GM12892 (cell line): ENCODE measurements around the gene PHF24.

Experiments
- DNase-seq: peaks from one replicate; pipeline ENCODE4 v3.0.0; 2011; ENCODE audit not compliant: insufficient read length
- FAIRE-seq: peaks from 2 replicates; lab custom pipeline; 2011; peaks lifted over from hg19 to GRCh38; lab: Jason Lieb, UNC
- POLR2A ChIP-seq: IDR thresholded peaks from 2 replicates; pipeline ENCODE4 v1.6.1; 2011; ENCODE audit warnings: low read depth, low read length, control low read depth
- POLR2AphosphoS5 ChIP-seq: IDR thresholded peaks from 2 replicates; pipeline ENCODE4 v1.6.1; 2011; ENCODE audit warnings: low read depth, low read length, control low read depth
- TAF1 ChIP-seq: IDR thresholded peaks from 2 replicates; pipeline ENCODE4 v1.6.1; 2011; ENCODE audit warnings: low read depth, mild to moderate bottlenecking, control low read depth, low read length, borderline replicate concordance

PHF24 gene

GRCh38 chr9:34984049-34984448 is 26.0 kb downstream of the PHF24 start:
- FAIRE-seq (peak; percentile 74), DNase-seq (no peak)
- TF ChIP-seq POLR2A (no peak), TAF1 (no peak), POLR2AphosphoS5 (no peak)

GRCh38 chr9:34985311-34985899 is 27.3 kb downstream of the PHF24 start:
- FAIRE-seq, result peak; percentile 73
- no peak for TF ChIP-seq POLR2AphosphoS5
- TF ChIP-seq POLR2A, result no peak
- TF ChIP-seq TAF1, result no peak
- no peak for DNase-seq

- DNase-seq (no peak), FAIRE-seq (no peak)
- TF ChIP-seq TAF1 (no peak), POLR2A (no peak), POLR2AphosphoS5 (no peak)
Observed at GRCh38 chr9:34986540-34987047, 28.5 kb downstream of the PHF24 start.

- no peak for TF ChIP-seq TAF1
- TF ChIP-seq POLR2A, result no peak
- TF ChIP-seq POLR2AphosphoS5, result no peak
- FAIRE-seq (no peak), DNase-seq (no peak)
Observed at GRCh38 chr9:34987160-34987901, 29.2 kb downstream of the PHF24 start.

- DNase-seq (no peak), FAIRE-seq (peak; percentile 88)
- TF ChIP-seq POLR2A (no peak), POLR2AphosphoS5 (no peak), TAF1 (no peak)
Observed at GRCh38 chr9:34988218-34989002, 30.3 kb downstream of the PHF24 start.

- DNase-seq (peak; percentile 89), FAIRE-seq (peak; percentile 98)
- TF ChIP-seq POLR2AphosphoS5 (peak; percentile 21; the same call in 1 of the 2 replicates), POLR2A (peak; percentile 48; the same call in 1 of the 2 replicates), TAF1 (no peak)
Observed at GRCh38 chr9:34989003-34989945, 31.2 kb downstream of the PHF24 start, which contains the start of gene DNAJB5. DNAJB5 (plus strand) TSS chr9:34989745; CDS start chr9:34990631, 886 bp downstream.

GRCh38 chr9:34989946-34990635 is 32.0 kb downstream of the PHF24 start:
- no peak for DNase-seq
- FAIRE-seq, result peak; percentile 73
- TF ChIP-seq TAF1 (no peak), POLR2A (no peak), POLR2AphosphoS5 (no peak)

- no peak for FAIRE-seq
Observed at GRCh38 chr9:34990908-34991606, 33.0 kb downstream of the PHF24 start.

GRCh38 chr9:34991607-34992375 is 33.7 kb downstream of the PHF24 start:
- FAIRE-seq, result no peak
- TF ChIP-seq POLR2AphosphoS5, result no peak
- DNase-seq, result no peak

More at GRCh38 chr9:34990908-34991606, 33.0 kb downstream of the PHF24 start:
- DNase-seq, result no peak
- TF ChIP-seq POLR2AphosphoS5 (no peak), POLR2A (peak; percentile 31; the same call in 1 of the 2 replicates)
